HPDE6-E6E7 (cell line): ENCODE measurements around the gene TAS1R1.
"Not testable (repeated sequence)": the region's sequence is repeated elsewhere in the genome, so short reads cannot be mapped to it uniquely, and the experiment has no call there.

Source experiments
- DNase-seq: peaks from one replicate; pipeline ENCODE4 v3.0.0; 2011; ENCODE audit warnings: missing footprints; ENCODE audit errors: extremely low spot score

TAS1R1 gene

DNA sequence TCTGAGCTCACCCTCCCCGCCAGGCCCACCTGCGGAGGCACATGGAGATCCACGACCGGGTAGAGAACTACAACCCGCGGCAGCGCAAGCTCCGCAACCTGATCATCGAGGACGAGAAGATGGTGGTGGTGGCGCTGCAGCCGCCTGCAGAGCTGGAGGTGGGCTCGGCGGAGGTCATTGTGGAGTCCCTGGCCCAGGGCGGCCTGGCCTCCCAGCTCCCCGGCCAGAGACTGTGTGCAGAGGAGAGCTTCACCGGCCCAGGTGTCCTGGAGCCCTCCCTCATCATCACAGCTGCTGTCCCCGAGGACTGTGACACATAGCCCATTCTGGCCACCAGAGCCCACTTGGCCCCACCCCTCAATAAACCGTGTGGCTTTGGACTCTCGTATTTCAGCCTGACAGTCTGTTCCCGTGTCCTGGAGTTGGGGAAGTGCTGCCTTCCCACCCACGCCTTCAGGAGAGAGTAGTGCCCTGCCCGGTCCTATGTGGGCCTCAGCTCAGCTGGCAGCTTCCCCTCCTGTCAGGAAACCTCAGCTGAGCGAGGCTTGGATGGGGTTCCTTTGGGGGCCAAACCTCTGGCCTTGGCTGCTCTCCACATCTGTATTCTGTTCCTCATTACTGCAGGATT lies 33.9 kb downstream of the TAS1R1 start:
- no peak for DNase-seq

DNA sequence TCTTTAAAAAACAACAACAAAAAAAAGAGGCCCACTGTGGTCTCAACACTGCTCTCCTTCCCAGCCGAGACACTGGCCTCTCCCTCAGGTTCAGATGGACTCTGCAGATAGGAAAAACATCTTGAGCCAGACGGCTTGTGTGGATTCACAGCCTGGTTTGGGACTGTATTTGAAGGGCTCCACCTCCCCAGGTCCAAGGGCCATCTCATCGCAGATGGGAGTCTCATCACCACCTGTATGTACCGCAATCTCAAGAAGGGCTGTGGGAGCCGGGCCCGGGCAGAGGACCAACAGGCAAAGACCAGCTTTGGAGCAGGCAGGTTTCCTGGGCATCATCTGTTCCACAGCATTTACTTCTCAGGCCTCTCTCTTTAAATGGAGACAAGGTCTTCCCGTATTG lies 34.9 kb downstream of the TAS1R1 start:
- no peak for DNase-seq

GRCh38 chr1:6591222-6591621 lies 36.1 kb downstream of the TAS1R1 start:
- no peak for DNase-seq

GRCh38 chr1:6591644-6592043 lies 36.5 kb downstream of the TAS1R1 start:
- DNase-seq = no peak

DNA sequence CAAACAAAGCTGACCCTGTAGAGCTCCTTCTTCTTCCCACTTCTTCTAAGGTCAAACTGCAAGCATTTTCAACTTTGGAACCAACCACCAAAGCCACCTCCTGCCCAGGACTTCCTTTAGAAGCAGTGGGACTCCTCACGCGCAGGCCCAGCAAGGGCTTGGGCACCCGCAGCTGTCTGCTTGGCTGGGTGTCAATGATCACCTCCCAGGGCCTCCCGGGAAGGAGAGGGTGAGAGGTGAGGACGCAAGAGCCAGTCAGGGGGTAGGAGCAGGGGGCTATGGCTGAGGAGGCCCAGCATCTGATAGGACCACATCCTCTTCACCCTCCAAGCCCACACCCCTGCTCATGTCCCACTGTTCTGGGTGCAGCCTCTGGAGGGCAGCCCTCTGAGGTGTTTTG lies 37.3 kb downstream of the TAS1R1 start:
- DNase-seq = no peak

- DNase-seq = no peak
These were observed 37.9 kb downstream of the TAS1R1 start for GRCh38 chr1:6592865-6593593.

DNA sequence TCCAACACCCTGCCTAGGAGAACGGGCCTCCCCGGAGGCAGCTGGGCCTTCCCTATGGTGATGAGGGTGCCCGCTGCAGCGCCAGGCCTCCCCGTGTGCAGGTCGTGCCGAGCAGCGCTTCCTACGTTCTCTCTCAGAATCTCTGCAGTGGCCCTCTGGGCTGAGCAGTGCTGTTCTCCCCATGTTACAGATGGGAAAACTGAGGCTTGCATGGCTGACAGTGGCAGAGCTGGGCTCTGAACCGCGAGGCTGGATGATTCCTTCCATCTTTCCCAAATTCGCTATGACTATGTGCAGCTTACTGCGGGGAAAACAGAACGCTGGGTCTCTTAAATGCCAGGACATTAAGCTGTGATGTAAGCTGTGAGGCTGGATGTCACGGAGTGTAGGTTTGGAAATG lies 38.7 kb downstream of the TAS1R1 start:
- DNase-seq = no peak

- no peak for DNase-seq
These were observed 40.1 kb downstream of the TAS1R1 start for GRCh38 chr1:6594977-6595740.

DNA sequence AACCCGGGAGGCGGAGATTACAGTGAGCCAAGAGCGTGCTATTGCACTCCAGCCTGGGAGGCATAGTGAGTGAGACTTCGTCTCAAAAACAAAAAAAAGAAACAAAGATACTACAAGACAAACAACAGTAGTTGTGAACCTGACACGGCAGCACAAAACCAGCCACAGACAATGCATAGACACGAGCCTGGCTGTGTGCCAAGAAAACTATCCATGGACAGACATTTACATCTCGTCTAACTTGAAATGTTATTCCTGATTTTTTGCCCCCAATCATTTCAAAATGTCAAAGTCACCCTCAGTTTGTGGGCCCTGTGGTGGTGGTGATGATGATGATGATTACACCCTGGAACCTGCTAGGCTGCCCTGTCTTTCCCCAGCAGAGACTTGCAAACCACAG lies 41.2 kb downstream of the TAS1R1 start:
- no peak for DNase-seq

DNA sequence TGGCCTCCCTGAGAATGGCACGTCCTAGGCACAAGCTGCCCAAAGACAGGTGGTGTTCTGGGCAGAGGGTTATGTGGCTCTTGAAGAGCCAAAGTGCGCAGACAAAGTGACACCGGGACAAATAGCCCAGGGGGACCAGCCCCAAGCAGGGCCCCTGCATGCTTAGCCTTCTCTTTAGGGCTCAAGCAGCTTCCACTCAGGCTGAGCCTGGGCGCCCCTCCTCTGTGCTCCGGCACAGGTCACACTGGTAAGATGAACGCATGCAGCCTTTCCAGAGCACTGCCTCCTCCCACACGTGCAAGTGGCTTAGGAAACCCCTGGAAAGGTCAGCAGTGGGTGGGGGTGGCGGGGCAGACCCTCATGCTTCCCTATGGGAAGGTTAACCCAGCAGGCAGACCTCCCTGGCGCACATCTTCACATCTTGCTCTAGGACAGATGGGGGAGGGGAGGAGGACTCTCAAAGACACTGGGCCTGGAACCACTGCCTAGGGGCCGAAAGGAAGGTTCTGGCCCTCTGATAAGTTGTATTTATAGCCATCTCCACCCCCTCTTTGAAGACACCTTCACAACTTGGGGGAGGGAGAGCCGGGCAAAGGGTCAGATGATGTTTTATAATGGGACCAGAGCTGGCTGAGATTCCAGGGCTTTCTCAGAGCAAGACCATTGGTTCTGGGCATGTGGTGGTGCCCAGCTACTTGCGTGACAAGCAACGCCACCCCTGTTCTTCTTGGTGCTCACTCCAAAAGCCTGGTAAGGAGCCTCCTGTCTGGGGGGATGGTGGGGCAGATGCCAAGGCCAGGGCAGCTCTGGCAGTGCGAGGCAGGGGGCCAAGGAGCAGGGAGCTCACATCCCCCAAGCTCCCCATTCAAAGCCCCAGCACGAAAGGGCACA lies 42.0 kb downstream of the TAS1R1 start:
- no peak for DNase-seq

GRCh38 chr1:6597777-6598131 lies 42.6 kb downstream of the TAS1R1 start:
- DNase-seq = no peak

DNA sequence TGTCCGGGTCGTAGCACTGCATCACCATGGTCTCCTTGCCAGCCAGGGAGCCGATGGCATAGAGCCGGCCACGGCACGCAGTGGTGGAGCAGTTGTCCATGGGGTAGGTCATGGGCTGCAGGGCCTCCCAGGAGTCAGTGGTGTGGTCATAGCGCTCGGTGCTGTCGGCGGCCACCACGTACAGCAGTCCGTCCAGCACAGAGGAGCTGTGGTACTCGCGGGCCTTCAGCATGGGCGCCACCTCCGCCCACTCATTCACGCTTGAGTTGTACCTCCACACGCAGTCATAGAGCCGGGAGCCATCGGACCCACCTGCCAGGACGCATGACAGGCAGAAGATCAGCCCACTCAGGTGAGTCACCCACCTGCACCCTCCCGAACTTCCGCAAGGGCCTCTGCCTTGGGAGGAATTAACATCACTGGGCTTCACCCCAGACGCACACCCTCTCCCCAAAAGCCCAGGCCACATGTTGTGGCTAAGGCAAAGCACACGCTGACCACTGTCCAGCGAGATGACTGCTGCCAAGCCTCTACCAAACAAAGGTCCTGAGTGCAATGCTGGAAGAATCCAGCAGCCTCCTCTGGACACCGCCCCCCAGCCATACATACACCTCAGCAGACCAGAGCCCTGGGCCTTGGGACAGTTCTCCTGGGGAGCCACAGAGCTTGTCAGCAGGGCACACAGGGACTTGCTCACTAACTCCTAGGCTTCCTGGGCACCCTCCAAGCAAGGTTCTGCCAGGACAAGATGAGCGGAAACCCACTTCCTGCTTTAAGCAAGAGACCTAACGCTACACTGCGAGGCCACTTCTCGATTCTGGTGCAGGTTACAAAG lies 44.3 kb downstream of the TAS1R1 start:
- no peak for DNase-seq

DNA sequence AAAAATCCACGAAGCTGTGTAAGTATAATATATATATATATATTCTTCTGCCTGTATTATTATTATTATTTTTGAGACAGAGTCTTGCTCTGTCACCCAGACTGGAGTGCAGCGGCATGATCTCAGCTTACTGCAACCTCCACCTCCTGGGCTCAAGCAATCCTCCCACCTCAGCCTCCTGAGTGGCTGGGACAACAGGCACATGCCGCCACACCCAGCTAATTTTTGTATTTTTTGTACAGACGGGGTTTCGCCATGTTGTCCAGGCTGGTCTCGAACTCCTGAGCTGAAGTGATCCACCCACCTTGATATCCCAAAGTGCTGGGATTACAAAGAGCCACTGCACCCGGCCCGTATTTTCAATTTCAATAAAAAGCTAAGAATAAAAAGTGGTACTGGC lies 44.9 kb downstream of the TAS1R1 start:
- not testable (repeated sequence) for DNase-seq

DNA sequence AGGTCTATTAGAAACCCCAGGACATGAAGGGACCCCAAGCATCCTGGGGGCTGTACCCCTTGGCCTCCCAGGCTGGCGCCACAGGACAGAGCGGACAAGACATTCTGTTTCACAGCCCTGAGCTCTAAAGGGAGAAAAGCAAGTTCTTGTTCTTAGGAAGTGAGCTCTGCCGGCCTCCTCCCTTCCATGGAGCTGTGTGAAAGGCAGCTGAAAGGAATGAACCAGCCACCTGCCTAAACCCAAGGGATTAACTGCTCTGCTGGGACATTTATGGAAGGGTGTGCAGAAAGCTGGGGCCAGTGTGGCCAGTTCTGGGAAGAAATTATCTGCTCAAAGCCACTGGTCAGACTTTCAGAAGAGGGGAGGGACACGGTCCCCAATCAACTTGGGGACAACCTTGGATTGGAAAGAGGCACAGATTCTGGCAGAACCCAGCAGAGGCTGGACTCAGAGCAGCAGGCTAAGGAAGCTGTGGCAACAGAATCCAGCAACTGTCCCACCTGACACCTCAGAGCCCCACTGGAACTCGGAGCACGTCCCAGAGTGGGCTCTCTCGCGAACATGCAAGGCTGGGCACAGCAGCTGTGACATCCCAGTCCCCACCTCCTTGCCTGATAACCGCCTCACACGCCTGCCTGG lies 45.4 kb downstream of the TAS1R1 start:
- no peak for DNase-seq

DNA sequence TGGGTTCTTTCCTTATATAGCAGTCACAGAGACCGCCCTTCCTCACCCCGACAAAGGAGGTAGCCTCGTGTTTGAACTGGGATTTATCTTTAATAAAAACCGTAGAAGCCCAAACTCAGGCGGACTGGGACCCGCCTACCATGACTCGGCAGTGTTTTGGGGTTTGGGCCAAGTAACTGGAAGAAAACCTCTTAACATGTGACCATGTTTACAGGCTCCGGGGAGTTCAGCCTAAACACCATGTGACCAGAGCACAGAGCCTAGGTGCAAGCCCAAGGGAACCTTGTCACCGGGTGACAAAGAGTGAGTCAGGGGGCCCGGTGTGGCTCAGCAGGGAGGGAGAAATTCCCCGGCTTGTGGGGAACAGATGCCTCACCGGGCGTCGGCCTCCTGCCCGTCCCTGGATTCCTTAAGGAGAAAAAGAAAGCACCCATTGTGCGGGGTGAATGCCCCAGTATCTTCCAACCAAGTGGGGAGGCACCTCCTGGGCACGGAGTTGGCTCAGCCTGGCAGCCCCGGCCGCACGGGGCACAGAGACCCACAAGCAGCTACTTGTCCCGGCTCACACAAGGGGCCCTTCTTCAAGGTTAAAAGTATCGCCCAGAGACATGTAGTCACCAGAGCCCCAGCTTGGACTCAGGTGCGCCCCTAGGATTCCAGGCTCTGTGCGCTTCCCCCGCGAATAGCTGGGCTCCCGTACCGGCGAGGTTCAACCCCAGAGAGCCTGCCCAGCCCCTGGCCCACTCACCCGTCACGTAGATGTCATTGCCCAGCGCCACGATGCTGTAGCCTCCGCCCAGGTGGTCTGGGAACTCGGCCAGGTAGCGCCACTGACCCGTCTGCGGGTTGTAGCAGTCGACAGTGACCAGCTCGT lies 46.2 kb downstream of the TAS1R1 start:
- peak; percentile 93 for DNase-seq

- DNase-seq = no peak
These were observed 47.0 kb downstream of the TAS1R1 start for GRCh38 chr1:6601923-6602668.

GRCh38 chr1:6602669-6603237 lies 47.6 kb downstream of the TAS1R1 start, which contains the start of gene KLHL21:
Gene KLHL21 (minus strand): TSS chr1:6602869. CDS start chr1:6602817, 52 bp downstream.
- DNase-seq = no peak

GRCh38 chr1:6603238-6603914 lies 48.3 kb downstream of the TAS1R1 start:
- no peak for DNase-seq
